GM12878 (cell line): ENCODE data around the gene EYS.

Experiments
- CREB1 ChIP-seq: IDR thresholded peaks from 2 replicates; pipeline ENCODE4 v1.6.1; 2012; ENCODE audit warnings: low read depth, mild to moderate bottlenecking, inconsistent platforms
- CTCF ChIP-seq, 3 experiments: IDR thresholded peaks in 2 of 3; conservative IDR thresholded peaks in 1 of 3; 2 replicates each; pipeline ENCODE4 v1.5.1; 2011; ENCODE audit warnings: low read depth in 3 of 3, low read length in 3 of 3, mild to moderate bottlenecking in 3 of 3, control low read depth in 2 of 3, moderate library complexity in 2 of 3, inconsistent platforms in 1 of 3, mixed read lengths in 1 of 3; ENCODE audit not compliant: control insufficient read depth in 2 of 3, insufficient read depth in 1 of 3; ENCODE audit errors: extremely low read depth in 1 of 3
- NRF1 ChIP-seq: conservative IDR thresholded peaks from 2 replicates; pipeline ENCODE4 v1.6.1; 2011; ENCODE audit warnings: mild to moderate bottlenecking, low read depth, low read length, improper control_type of control experiment
- POLR2AphosphoS5 ChIP-seq: IDR thresholded peaks from 2 replicates; pipeline ENCODE4 v1.6.1; 2011; ENCODE audit warnings: mild to moderate bottlenecking, low read length, inconsistent platforms

- TF ChIP-seq CTCF (IDR thresholded peaks at IDR 0.05 in 2 of 3, conservative IDR thresholded peaks at IDR 0.05 in 1 of 3; ENCODE audit: control insufficient read depth in 2 of 3, extremely low read depth in 1 of 3, insufficient read depth in 1 of 3, low read depth in 3 of 3, low read length in 3 of 3) (no peak), NRF1 (no peak), CREB1 (no peak), POLR2AphosphoS5 (no peak)
Observed at GRCh38 chr6:63743691-63744090, 1963.3 kb downstream of the EYS start.
